Activated CD4-positive, alpha-beta T cell treated with anti-CD3 and anti-CD28 coated beads, Interleukin-2, amount 10 ng/mL, durations not matched to agents 7 days and 5 days (primary cell): ENCODE data around the gene PPP4C. TPM values are rescaled to one million over a fixed set of nuclear protein-coding genes. Genes with fewer than 3 reads are reported as not detected.

ENCODE experiments used
- CTCF ChIA-PET: fragments of 350-600 bp; sonication (Branson Sonifier 250); formaldehyde crosslinking; loops from one replicate; lab custom pipeline; 2021; ENCODE audit warnings: antibody characterized with exemption; lab: Charles Lee
- POLR2A ChIA-PET: fragments of 350-600 bp; sonication (Branson Sonifier 250); formaldehyde crosslinking; loops from one replicate; lab custom pipeline; 2021; ENCODE audit warnings: antibody characterized with exemption; lab: Charles Lee
- DNase-seq: peaks from one replicate; pipeline ENCODE4 v3.0.0-alpha.2; 2020
- H3K27ac Mint-ChIP-seq: one replicate; pipeline ENCODE4 v1.8.0; 2021; ENCODE audit warnings: mild to moderate bottlenecking, moderate library complexity, mixed read lengths
- H3K27me3 Mint-ChIP-seq: one replicate; pipeline ENCODE4 v1.8.0; 2021; ENCODE audit warnings: mixed read lengths
- H3K36me3 Mint-ChIP-seq: one replicate; pipeline ENCODE4 v1.8.0; 2021; ENCODE audit warnings: low read depth, mixed read lengths
- H3K4me1 Mint-ChIP-seq: one replicate; pipeline ENCODE4 v1.8.0; 2021; ENCODE audit warnings: mixed read lengths
- H3K4me3 Mint-ChIP-seq: one replicate; pipeline ENCODE4 v1.8.0; 2021; ENCODE audit warnings: mild to moderate bottlenecking, moderate library complexity, mixed read lengths
- H3K9me3 Mint-ChIP-seq: one replicate; pipeline ENCODE4 v1.8.0; 2021; ENCODE audit warnings: mixed read lengths
- total RNA-seq, 2 experiments: library from RNA; stranded (reverse); gene quantifications; one replicate each; pipeline ENCODE4 v1.2.3, GENCODE V29; 2021

PPP4C gene
- 100 to 1,000 TPM; 129 to 136 TPM for total RNA-seq

DNA sequence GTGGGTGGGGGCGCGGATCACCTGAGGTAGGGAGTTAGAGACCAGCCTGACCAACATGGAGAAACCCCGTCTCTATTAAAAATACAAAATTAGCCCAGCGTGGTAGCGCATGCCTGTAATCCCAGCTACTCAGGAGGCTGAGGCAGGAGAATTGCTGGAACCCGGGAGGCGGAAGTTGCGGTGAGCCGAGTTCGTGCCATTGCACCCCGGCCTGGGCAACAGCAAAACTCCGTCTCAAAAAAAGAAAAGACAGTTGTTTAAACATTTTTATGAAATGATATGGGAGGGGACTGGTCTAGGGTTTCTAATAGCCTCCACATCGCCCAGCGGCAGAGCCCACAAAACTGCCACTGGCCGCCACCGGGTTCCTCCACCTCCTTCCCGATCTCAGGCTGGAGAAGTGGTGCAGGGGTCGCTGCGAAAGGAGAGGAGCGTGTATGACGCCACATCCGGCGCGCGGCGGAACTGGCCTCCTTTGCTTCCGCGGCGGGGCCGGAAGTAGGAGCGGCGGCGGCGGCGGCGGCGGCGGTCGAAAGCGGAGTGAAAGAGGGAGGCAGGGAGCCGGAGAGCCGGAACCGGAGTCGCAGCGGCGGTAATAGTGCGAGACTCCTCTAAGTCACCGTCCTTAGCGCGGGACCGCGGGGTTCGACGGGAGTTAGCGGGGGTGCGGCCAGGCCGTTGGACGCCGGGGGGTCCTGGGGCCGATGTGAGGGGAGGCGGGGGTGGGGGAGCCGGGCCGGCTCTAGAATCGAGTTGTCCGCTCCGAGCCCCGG is at the start of gene PPP4C:
PPP4C (plus strand) TSS at position 492 of the 773 bp plus-strand sequence. CDS start 384 bp downstream, outside the sequence.
- Mint-ChIP-seq H3K4me3 (peak within 1 kb of the TSS; percentile 81), H3K27ac (peak within 1 kb of the TSS; percentile 91), H3K4me1 (peaks cover 43% of the 10 kb centered on the region), H3K36me3 (peaks cover 39% of the 10 kb centered on the region), H3K27me3 (no peaks in the 10 kb centered on the region), H3K9me3 (no peaks in the 10 kb centered on the region)
- peak; percentile 92 for DNase-seq
- ChIA-PET POLR2A (interaction anchor here (0.6 to 1.8 kb wide), 4 partner anchors 10 to 16 kb away, joined by 3 to 6 read pairs (median 3); partner anchors contain the start of genes ALDOA and TBX6), CTCF (interaction anchor here (0.7 to 10.6 kb wide), 7 partner anchors 9 to 84 kb away, joined by 3 to 112 read pairs (median 4); partner anchors contain the start of gene TBX6)

- CTCF ChIA-PET = interaction anchor here (0.6 kb wide), 1 partner anchor 197 kb away, joined by 4 read pairs; no protein-coding TSS in a partner anchor
- Mint-ChIP-seq H3K36me3 (no peaks in the 10 kb centered on the region), H3K4me1 (peaks cover 2% of the 10 kb centered on the region), H3K4me3 (no peak overlapping the region), H3K9me3 (no peaks in the 10 kb centered on the region), H3K27me3 (peaks cover 38% of the 10 kb centered on the region), H3K27ac (no peak overlapping the region)
- POLR2A ChIA-PET = no interaction called here
- DNase-seq = no peak
Measured at GRCh38 chr16:30026449-30026848, 49.3 kb upstream of the PPP4C start.

DNA sequence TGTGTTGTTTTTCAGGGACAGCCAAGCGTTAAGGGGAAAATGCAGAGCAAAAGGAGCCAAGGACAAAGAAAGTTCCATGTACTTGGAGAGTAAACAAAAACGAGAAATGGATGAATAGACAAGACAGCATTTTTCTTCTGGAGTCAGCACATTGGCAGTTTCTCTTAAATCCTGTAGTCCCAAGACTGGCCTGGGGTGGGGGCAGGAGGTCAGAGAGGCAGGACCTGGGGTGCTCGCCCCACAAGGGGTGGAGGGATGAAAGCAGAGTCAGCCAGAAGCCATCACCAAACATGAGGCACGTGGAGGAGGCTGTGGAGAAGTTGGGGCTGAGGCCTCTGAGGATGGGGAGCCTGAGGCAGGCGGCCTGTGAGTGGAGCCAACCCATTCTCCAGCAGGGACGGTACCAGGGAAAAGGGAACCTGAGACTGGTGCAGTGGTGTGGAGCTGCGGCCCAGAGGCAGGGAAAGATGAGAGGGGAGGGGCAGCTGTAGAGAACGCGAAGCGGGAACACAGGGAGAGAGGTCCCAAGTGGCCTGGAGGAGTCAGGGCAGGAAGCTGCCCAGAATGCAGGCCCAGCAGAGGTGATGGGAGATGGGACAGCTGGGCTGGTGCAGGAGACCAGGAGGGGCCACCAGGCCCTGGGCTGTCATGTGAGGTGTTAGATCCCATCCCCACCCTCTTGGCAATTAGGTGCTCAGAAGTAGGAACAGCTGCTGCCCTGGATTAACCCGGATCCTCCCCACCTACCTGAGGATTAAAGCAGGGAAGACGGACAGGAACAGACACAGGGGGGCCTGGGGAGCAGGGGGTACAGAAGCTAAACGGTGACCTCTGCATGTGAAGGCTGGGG is 48.0 kb upstream of the PPP4C start:
- no peak overlapping the region for H3K4me3 Mint-ChIP-seq
- CTCF ChIA-PET = interaction anchor here (0.6 kb wide), 1 partner anchor 11 kb away, joined by 3 read pairs; no protein-coding TSS in a partner anchor
- H3K36me3 Mint-ChIP-seq = peaks cover 3% of the 10 kb centered on the region
- POLR2A ChIA-PET = interaction anchor here (0.5 kb wide), 1 partner anchor 350 kb away, joined by 4 read pairs; no protein-coding TSS in a partner anchor
- no peak for DNase-seq
- H3K27me3 Mint-ChIP-seq = peaks cover 48% of the 10 kb centered on the region
- no peak overlapping the region for H3K27ac Mint-ChIP-seq
- peaks cover 7% of the 10 kb centered on the region for H3K4me1 Mint-ChIP-seq
- H3K9me3 Mint-ChIP-seq = no peaks in the 10 kb centered on the region

DNA sequence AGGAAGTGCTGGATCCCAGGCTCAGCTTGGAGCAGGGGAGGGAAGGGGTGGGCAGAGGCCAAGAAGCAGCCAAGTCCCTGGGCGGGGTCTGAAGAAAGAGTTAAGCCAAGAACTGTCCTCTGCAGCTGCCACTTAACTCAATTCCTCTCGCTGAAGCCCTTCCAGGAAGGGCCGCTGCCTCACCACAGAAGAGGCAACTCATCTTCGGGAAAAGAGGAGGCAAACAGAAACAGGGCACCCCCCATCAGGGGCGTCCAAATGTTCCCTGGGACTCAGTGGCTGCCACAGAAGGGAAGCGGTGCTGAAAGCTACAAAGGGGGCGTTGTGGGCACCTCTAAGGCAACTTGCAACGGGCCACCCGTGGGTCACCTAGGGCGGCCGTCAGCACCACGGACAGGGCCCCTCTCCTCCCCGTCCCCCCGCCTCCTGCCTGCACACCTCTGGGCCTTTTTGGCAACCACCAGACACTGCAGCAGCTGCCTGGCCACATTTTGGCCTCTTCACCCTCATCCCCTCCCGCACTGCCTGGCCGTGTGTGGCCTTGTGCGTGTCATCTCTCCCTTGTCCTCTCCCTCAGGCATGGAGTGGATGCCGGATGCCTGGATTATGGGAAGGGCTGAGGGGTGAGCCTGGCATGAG is 47.2 kb upstream of the PPP4C start:
- Mint-ChIP-seq H3K36me3 (peaks cover 3% of the 10 kb centered on the region), H3K27me3 (peaks cover 48% of the 10 kb centered on the region)
- CTCF ChIA-PET = interaction anchor here (0.6 kb wide), 1 partner anchor 12 kb away, joined by 3 read pairs; no protein-coding TSS in a partner anchor

GRCh38 chr16:30030011-30030685 is 45.6 kb upstream of the PPP4C start:
- peaks cover 14% of the 10 kb centered on the region for H3K4me1 Mint-ChIP-seq
- H3K4me3 Mint-ChIP-seq = no peak overlapping the region
- peaks cover 3% of the 10 kb centered on the region for H3K36me3 Mint-ChIP-seq
- ChIA-PET POLR2A (no interaction called here), CTCF (no interaction called here)
- H3K27me3 Mint-ChIP-seq = peaks cover 48% of the 10 kb centered on the region
- no peak overlapping the region for H3K27ac Mint-ChIP-seq
- no peaks in the 10 kb centered on the region for H3K9me3 Mint-ChIP-seq
- no peak for DNase-seq

More for the DNA sequence above, 47.2 kb upstream of the PPP4C start:
- no peaks in the 10 kb centered on the region for H3K9me3 Mint-ChIP-seq
- DNase-seq = peak; percentile 32
- POLR2A ChIA-PET = interaction anchor here (0.5 kb wide), 1 partner anchor 351 kb away, joined by 4 read pairs; no protein-coding TSS in a partner anchor
- H3K4me1 Mint-ChIP-seq = peaks cover 10% of the 10 kb centered on the region
- no peak overlapping the region for H3K4me3 Mint-ChIP-seq
- H3K27ac Mint-ChIP-seq = no peak overlapping the region

DNA sequence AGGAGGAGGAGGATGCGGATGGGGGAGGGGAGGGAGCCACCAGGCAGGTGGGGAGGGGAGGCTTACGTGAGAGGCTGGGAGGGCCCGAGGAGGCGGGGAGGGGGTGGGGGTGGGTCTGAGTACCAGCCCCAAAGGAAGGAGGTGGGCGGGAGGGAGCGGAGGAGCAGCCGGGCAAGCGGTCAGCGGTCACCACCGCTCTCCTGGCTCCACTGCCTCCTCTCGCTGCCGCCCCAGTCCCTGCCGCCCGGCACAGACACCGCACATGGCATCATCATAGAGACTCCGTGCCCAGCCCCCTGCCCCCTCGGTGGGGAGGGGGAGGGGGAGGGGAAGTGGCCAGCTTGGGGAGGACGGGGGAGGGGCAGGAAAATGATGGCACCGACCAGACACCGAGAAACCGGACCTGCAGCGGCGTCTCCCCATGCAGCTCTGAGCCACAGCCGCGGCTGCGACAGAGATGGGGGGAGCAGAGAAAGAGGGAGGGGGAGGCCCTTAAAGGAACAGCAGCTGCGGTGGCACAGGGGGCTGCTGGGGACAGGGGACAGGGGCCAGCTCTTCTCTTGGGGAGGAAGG is 44.9 kb upstream of the PPP4C start, which contains the start of gene TLCD3B:
TLCD3B (minus strand) TSS at position 431 of the 573 bp plus-strand sequence. CDS start 744 bp downstream, outside the sequence.
- H3K4me1 Mint-ChIP-seq = peaks cover 17% of the 10 kb centered on the region
- H3K9me3 Mint-ChIP-seq = no peaks in the 10 kb centered on the region
- no peak within 1 kb of the TSS for H3K4me3 Mint-ChIP-seq
- no peak for DNase-seq
- no peak within 1 kb of the TSS for H3K27ac Mint-ChIP-seq
- H3K36me3 Mint-ChIP-seq = peaks cover 3% of the 10 kb centered on the region
- ChIA-PET CTCF (interaction anchor here (0.6 to 2.1 kb wide), 7 partner anchors 8 to 334 kb away, joined by 3 to 13 read pairs (median 5); partner anchors contain the start of genes ALDOA and C16orf92), POLR2A (no interaction called here)
- peaks cover 48% of the 10 kb centered on the region for H3K27me3 Mint-ChIP-seq

DNA sequence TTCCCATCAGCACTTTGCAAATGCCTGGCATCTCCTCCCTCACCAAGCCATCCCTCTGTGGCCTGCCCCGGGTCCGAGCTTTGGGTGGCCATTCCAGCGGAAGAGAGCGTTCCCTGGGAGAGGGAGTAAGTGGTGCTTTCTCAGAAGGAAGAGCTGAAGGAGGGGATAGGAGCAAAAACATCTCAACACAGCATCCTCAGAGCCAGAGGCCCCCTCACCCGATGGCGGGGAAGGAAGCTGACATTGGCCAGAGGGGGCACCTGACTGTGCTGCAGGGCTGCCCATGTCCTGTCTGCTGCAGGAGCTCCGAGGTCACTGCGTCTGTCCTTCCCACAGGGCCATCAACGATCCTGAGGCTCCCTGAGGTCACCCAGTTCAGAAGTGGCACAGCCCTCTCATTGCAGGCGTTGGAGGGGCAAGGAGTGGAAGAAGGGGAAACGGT is 44.3 kb upstream of the PPP4C start:
- no peak for DNase-seq
- Mint-ChIP-seq H3K27ac (no peak overlapping the region), H3K36me3 (peaks cover 3% of the 10 kb centered on the region), H3K4me1 (peaks cover 19% of the 10 kb centered on the region), H3K4me3 (no peak overlapping the region), H3K9me3 (no peaks in the 10 kb centered on the region), H3K27me3 (peaks cover 49% of the 10 kb centered on the region)
- ChIA-PET POLR2A (no interaction called here), CTCF (interaction anchor here (0.8 to 2.1 kb wide), 21 partner anchors 9 to 332 kb away, joined by 3 to 13 read pairs (median 5); partner anchors contain the start of genes ALDOA, C16orf92, KCTD13 and TBX6)

- ChIA-PET POLR2A (no interaction called here), CTCF (interaction anchor here (0.6 to 2.1 kb wide), 30 partner anchors 9 to 358 kb away, joined by 3 to 13 read pairs (median 4); partner anchors contain the start of genes ALDOA, C16orf92, KCTD13 and KIF22)
- H3K9me3 Mint-ChIP-seq = no peaks in the 10 kb centered on the region
- peaks cover 44% of the 10 kb centered on the region for H3K27me3 Mint-ChIP-seq
- DNase-seq = peak; percentile 76
- H3K36me3 Mint-ChIP-seq = peaks cover 3% of the 10 kb centered on the region
- H3K4me3 Mint-ChIP-seq = no peak overlapping the region
- H3K4me1 Mint-ChIP-seq = peaks cover 20% of the 10 kb centered on the region
- H3K27ac Mint-ChIP-seq = no peak overlapping the region
Measured at GRCh38 chr16:30032083-30032819, 43.5 kb upstream of the PPP4C start.

GRCh38 chr16:30033270-30033669 is 42.5 kb upstream of the PPP4C start:
- ChIA-PET POLR2A (no interaction called here), CTCF (interaction anchor here (1.0 to 1.9 kb wide), 7 partner anchors 11 to 334 kb away, joined by 3 to 8 read pairs (median 5); partner anchors contain the start of gene KIF22)
- H3K36me3 Mint-ChIP-seq = peaks cover 3% of the 10 kb centered on the region
- peaks cover 20% of the 10 kb centered on the region for H3K4me1 Mint-ChIP-seq
- no peak for DNase-seq
- H3K27me3 Mint-ChIP-seq = peaks cover 34% of the 10 kb centered on the region
- H3K9me3 Mint-ChIP-seq = no peaks in the 10 kb centered on the region
- no peak overlapping the region for H3K27ac Mint-ChIP-seq
- no peak overlapping the region for H3K4me3 Mint-ChIP-seq

- no peak for DNase-seq
- Mint-ChIP-seq H3K9me3 (no peaks in the 10 kb centered on the region), H3K4me3 (no peak overlapping the region), H3K27ac (no peak overlapping the region), H3K36me3 (no peaks in the 10 kb centered on the region), H3K27me3 (peaks cover 7% of the 10 kb centered on the region), H3K4me1 (peaks cover 8% of the 10 kb centered on the region)
- ChIA-PET CTCF (interaction anchor here (0.6 kb wide), 2 partner anchors 84 to 1076 kb away, joined by 3 read pairs; no protein-coding TSS in a partner anchor), POLR2A (no interaction called here)
Measured at GRCh38 chr16:30040221-30040620, 35.6 kb upstream of the PPP4C start.
